Ovary (tissue), 9 donors: ENCODE results near the gene KIF9. TPM values are rescaled to one million over a fixed set of nuclear protein-coding genes. Genes with fewer than 3 reads are reported as not detected.
"Not testable (repeated sequence)": the region's sequence is repeated elsewhere in the genome, so short reads cannot be mapped to it uniquely, and the experiment has no call there.

Source experiments
- DNase-seq, 5 donors: peaks; one replicate each; pipeline ENCODE4 v3.0.0-alpha.2; 2019 to 2020
- H3K27ac ChIP-seq, 2 donors: fragments of 200-600 bp; one replicate each; pipeline versions ENCODE4 v1.5.1 to v1.8.0; 2019 to 2022
- H3K27me3 ChIP-seq: fragments of 200-600 bp; one replicate; pipeline ENCODE4 v1.8.0; 2022
- H3K36me3 ChIP-seq: fragments of 200-600 bp; sonication (generic); one replicate; pipeline ENCODE4 v1.5.1; 2019
- H3K4me1 ChIP-seq: one replicate; pipeline ENCODE4 v1.8.1; 2013; ENCODE audit warnings: mild to moderate bottlenecking, moderate library complexity; ENCODE audit not compliant: insufficient read depth
- H3K4me3 ChIP-seq: fragments of 200-600 bp; sonication (generic); one replicate; pipeline ENCODE4 v1.5.1; 2017
- H3K9me3 ChIP-seq, 2 donors: fragments of 200-600 bp in 1 of 2; sonication (generic) in 1 of 2; one replicate each; pipeline versions ENCODE4 v1.5.1 to v1.8.1; 2013 to 2019; ENCODE audit warnings: mild to moderate bottlenecking in 1 of 2, moderate library complexity in 1 of 2
- CTCF ChIP-seq, 3 donors: fragments of 450-650 bp in 2 of 3; fragments of 200-600 bp in 1 of 3; IDR thresholded peaks; one replicate each; pipeline versions ENCODE4 v1.5.1 to v1.8.0; 2016 to 2022; ENCODE audit warnings: antibody characterized with exemption in 3 of 3, mild to moderate bottlenecking in 1 of 3
- EP300 ChIP-seq: sonication (generic); formaldehyde crosslinking; IDR thresholded peaks from one replicate; pipeline ENCODE4 v1.6.1; 2017; ENCODE audit warnings: antibody characterized with exemption
- POLR2A ChIP-seq: fragments of 450-650 bp; IDR thresholded peaks from one replicate; pipeline ENCODE4 v1.6.1; 2017; ENCODE audit warnings: antibody characterized with exemption, mild to moderate bottlenecking, moderate library complexity
- WGBS, 3 donors: extraction: QIAGEN DNeasy Blood & Tissue Kit in 1 of 3; methylation state at CpG; one replicate each; pipeline versions ENCODE4 v1.1.5 to v1.1.7; 2013 to 2017; 5-methylcytosine and 5-hydroxymethylcytosine counted together
- intact Hi-C, 4 donors: fragments of 100-400 bp; cut with DNase I; formaldehyde crosslinking; loops; one replicate each; pipeline versions ENCODE4 v1.11.0 to v1.15.1; 2022 to 2023
- polyA plus RNA-seq, 2 donors: library from polyadenylated mRNA; stranded (reverse); fragments of 200-250 nt in 1 of 2; fragments of 350-450 nt in 1 of 2; fragmentation: Illumina TruSeq in 1 of 2; extraction: RNeasy Lipid Tissue Mini Kit (QIAGEN cat#74804) in 1 of 2; gene quantifications; one replicate each; pipeline ENCODE4 v1.2.3, GENCODE V29; 2013 to 2014
- total RNA-seq, 7 donors: library from RNA; depleted of rRNA in 2 of 7; stranded (reverse); fragments of >200 nt in 2 of 7; fragmentation: NEBNext Ultra II Directional in 3 of 7; extraction: Animal tissue kit (Norgen Biotek cat#: 25700) in 3 of 7; gene quantifications; one replicate each; pipeline versions ENCODE4 v1.1.0 to v1.2.4, GENCODE V29; 2016 to 2023
- donor health status: DM: no; HTN: no; CAD: no; lungs with moderate emphysema.
- donor health status: DM: no; HTN: no; CAD: no.
- donor health status: Bipolar disorder and iron deficiency.
- donor health status: DM: yes; HTN: yes; CAD: no.
- donor health status: DM: no; HTN: no; CAD: no.
- donor health status: DM: yes; HTN: yes; CAD: no.

The KIF9 gene
- total and polyA plus RNA-seq, 9 donors = 2.5 to 29.4 (median 4.8) TPM

- intact Hi-C loops = loop anchor here (5.0 to 10.0 kb wide), 3 partner anchors 389 to 619 kb away; partner anchors contain the start of gene TMIE (in 3 of the 4)
- Histone ChIP-seq H3K36me3 (no peaks in the 10 kb centered on the region), H3K4me3 (no peak overlapping the region), H3K27ac (no peak overlapping the region), H3K27me3 (no peaks in the 10 kb centered on the region), H3K9me3 (no peaks in the 10 kb centered on the region), H3K4me1 (peaks cover 5% of the 10 kb centered on the region)
- no peak for DNase-seq
- no peak for TF ChIP-seq EP300
- TF ChIP-seq POLR2A = no peak
- TF ChIP-seq CTCF (IDR thresholded peaks at IDR 0.05) = no peak
- WGBS, 3 donors = 65 to 71% (median 68%) methylated on average over 8 of the region's 8 CpGs
Measured at GRCh38 chr3:47323431-47324277, 41.1 kb upstream of the KIF9 start.

- intact Hi-C loops = loop anchor here (5.0 to 10.0 kb wide), 3 partner anchors 385 to 615 kb away; partner anchors contain the start of gene TMIE (in 3 of the 4)
- no peak for DNase-seq
- 47 to 49% (median 49%) methylated on average over 2 of the region's 2 CpGs for WGBS, 3 donors
- TF ChIP-seq CTCF (IDR thresholded peaks at IDR 0.05) = no peak
- no peak for TF ChIP-seq EP300
- TF ChIP-seq POLR2A = no peak
- no peak overlapping the region for H3K27ac ChIP-seq
- no peaks in the 10 kb centered on the region for H3K36me3 ChIP-seq
- H3K9me3 ChIP-seq = no peaks in the 10 kb centered on the region
- peaks cover 5% of the 10 kb centered on the region for H3K4me1 ChIP-seq
- no peak overlapping the region for H3K4me3 ChIP-seq
- H3K27me3 ChIP-seq = no peaks in the 10 kb centered on the region
Measured at GRCh38 chr3:47319956-47320355, 37.4 kb upstream of the KIF9 start.

- no peaks in the 10 kb centered on the region for H3K9me3 ChIP-seq
- no peaks in the 10 kb centered on the region for H3K36me3 ChIP-seq
- no peaks in the 10 kb centered on the region for H3K27me3 ChIP-seq
- WGBS, 3 donors = 0 to 52% (median 20%) methylated on average over 1 of the region's 1 CpG
- no peak overlapping the region for H3K27ac ChIP-seq
- TF ChIP-seq POLR2A = no peak
- TF ChIP-seq CTCF (IDR thresholded peaks at IDR 0.05) = no peak
- no peak for TF ChIP-seq EP300
- intact Hi-C loops = no loop called here
- no peak for DNase-seq
- H3K4me1 ChIP-seq = peaks cover 6% of the 10 kb centered on the region
- no peak overlapping the region for H3K4me3 ChIP-seq
Measured at GRCh38 chr3:47318916-47319315, 36.3 kb upstream of the KIF9 start.

GRCh38 chr3:47316151-47316550 is 33.6 kb upstream of the KIF9 start:
- H3K27ac ChIP-seq, H3K36me3 ChIP-seq, H3K27me3 ChIP-seq, H3K9me3 ChIP-seq, H3K4me3 ChIP-seq, intact Hi-C loops, DNase-seq, H3K4me1 ChIP-seq: not testable (repeated sequence)
- WGBS, 3 donors = 84 to 94% (median 88%) methylated on average over 1 of the region's 1 CpG

- Histone ChIP-seq H3K27ac (no peak overlapping the region), H3K27me3 (no peaks in the 10 kb centered on the region), H3K4me3 (no peak overlapping the region), H3K36me3 (no peaks in the 10 kb centered on the region), H3K9me3 (no peaks in the 10 kb centered on the region), H3K4me1 (peaks cover 6% of the 10 kb centered on the region)
- intact Hi-C loops = no loop called here
- 75 to 79% (median 78%) methylated on average over 5 of the region's 5 CpGs for WGBS, 3 donors
- TF ChIP-seq POLR2A (no peak), EP300 (no peak), CTCF (IDR thresholded peaks at IDR 0.05) (no peak)
- no peak for DNase-seq
Measured at GRCh38 chr3:47315069-47315647, 32.6 kb upstream of the KIF9 start.
